OCI-LY1 (cell line): Measurements from ENCODE around the gene TNS3.

ENCODE experiments used
- EZH2 ChIP-seq: fragments of 200-600 bp; sonication (generic), shearing (Covaris generic); IDR thresholded peaks from 2 replicates; pipeline ENCODE4 v1.8.0; 2017; ENCODE audit warnings: borderline replicate concordance, mixed run types, mild to moderate bottlenecking, antibody characterized with exemption, low read length, moderate library complexity, mixed read lengths
- TF ChIP-seq, protein P1 (sequence below): fragments of 200-600 bp; sonication (generic), shearing (Covaris generic); IDR thresholded peaks from 2 replicates; pipeline ENCODE4 v1.5.1; 2017; ENCODE audit warnings: mild to moderate bottlenecking, antibody characterized with exemption, low read length, moderate library complexity, mixed read lengths

DNA sequence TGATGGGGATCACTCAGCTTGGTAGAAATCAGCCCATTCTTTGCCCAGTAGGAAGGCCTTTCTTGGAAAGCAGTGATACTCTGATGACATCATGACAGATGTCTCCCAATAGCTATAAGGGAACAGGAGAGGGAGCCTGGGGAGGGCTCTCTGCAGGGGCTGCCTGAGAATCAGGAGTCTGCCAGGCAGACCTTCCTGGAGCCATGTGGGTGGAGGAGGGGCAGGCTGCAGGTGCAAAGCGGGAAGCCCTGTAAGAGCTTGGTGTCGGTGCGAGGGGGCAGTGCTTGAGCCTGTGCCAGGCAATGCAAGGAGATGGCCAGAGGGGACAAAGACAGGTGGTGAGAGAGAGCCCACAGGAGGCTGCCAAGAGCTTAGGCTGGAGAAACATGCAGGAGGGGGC lies 5.0 kb upstream of the TNS3 start:
- TF ChIP-seq, protein P1, sequence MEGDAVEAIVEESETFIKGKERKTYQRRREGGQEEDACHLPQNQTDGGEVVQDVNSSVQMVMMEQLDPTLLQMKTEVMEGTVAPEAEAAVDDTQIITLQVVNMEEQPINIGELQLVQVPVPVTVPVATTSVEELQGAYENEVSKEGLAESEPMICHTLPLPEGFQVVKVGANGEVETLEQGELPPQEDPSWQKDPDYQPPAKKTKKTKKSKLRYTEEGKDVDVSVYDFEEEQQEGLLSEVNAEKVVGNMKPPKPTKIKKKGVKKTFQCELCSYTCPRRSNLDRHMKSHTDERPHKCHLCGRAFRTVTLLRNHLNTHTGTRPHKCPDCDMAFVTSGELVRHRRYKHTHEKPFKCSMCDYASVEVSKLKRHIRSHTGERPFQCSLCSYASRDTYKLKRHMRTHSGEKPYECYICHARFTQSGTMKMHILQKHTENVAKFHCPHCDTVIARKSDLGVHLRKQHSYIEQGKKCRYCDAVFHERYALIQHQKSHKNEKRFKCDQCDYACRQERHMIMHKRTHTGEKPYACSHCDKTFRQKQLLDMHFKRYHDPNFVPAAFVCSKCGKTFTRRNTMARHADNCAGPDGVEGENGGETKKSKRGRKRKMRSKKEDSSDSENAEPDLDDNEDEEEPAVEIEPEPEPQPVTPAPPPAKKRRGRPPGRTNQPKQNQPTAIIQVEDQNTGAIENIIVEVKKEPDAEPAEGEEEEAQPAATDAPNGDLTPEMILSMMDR = no peak
- no peak for TF ChIP-seq EZH2
